SK-N-SH (cell line): Measurements from ENCODE around the gene LPIN1. TPM values are rescaled to one million over a fixed set of nuclear protein-coding genes. Genes with fewer than 3 reads are reported as not detected.

ENCODE experiments used
- CTCF ChIA-PET: fragments of 300-600, 350-600 bp; formaldehyde crosslinking; extraction: SDS; loops from one replicate; lab custom pipeline; 2021; lab: Yijun Ruan, JAX
- POLR2A ChIA-PET: fragments of 350-600 bp; sonication (Branson Sonifier 250); formaldehyde crosslinking; extraction: SDS; loops from one replicate; lab custom pipeline; 2020; ENCODE audit warnings: antibody characterized with exemption, inconsistent platforms; lab: Yijun Ruan, JAX
- DNase-seq: peaks from one replicate; pipeline ENCODE4 v3.0.0; 2012
- H2AFZ ChIP-seq: fragments of 200-600 bp; sonication (generic); 2 replicates; pipeline ENCODE4 v1.8.1; 2016; ENCODE audit warnings: antibody characterized with exemption, mild to moderate bottlenecking, low read depth
- H3F3A ChIP-seq: fragments of 200-600 bp; sonication (generic); replicated peaks from 2 replicates; pipeline ENCODE3; 2016; ENCODE audit warnings: antibody characterized with exemption, mild to moderate bottlenecking; ENCODE audit not compliant: insufficient read depth
- H3K27ac ChIP-seq, 2 experiments: fragments of 200-500 bp in 1 of 2; fragments of 200-600 bp in 1 of 2; sonication (Bioruptor generic) in 1 of 2; sonication (generic), shearing (Covaris generic) in 1 of 2; 2 replicates each; pipeline versions ENCODE4 v1.5.1 to v1.6.1; 2014 to 2016; ENCODE audit warnings: low read depth in 2 of 2, inconsistent platforms in 1 of 2, low read length in 1 of 2, mild to moderate bottlenecking in 1 of 2, mixed read lengths in 1 of 2
- H3K27me3 ChIP-seq: fragments of 200-600 bp; sonication (generic), shearing (Covaris generic); 2 replicates; pipeline ENCODE4 v1.6.1; 2016; ENCODE audit warnings: mixed run types; ENCODE audit not compliant: insufficient read depth
- H3K36me3 ChIP-seq, 2 experiments: fragments of 200-500 bp in 1 of 2; fragments of 200-600 bp in 1 of 2; sonication (Bioruptor generic) in 1 of 2; sonication (generic) in 1 of 2; replicated peaks in 1 of 2; 2 replicates each; pipeline versions ENCODE3 to v1.5.1; 2014 to 2016; ENCODE audit warnings: low read length in 1 of 2, mild to moderate bottlenecking in 1 of 2; ENCODE audit not compliant: insufficient read depth in 2 of 2, control insufficient read depth in 1 of 2
- H3K4me1 ChIP-seq, 2 experiments: fragments of 200-500 bp in 1 of 2; fragments of 200-600 bp in 1 of 2; sonication (Bioruptor generic) in 1 of 2; sonication (generic), shearing (Covaris generic) in 1 of 2; 2 replicates each; pipeline versions ENCODE4 v1.5.1 to v1.6.1; 2014 to 2016; ENCODE audit warnings: low read depth in 1 of 2, low read length in 1 of 2, mixed run types in 1 of 2; ENCODE audit not compliant: insufficient read depth in 2 of 2, control insufficient read depth in 1 of 2
- H3K4me2 ChIP-seq: fragments of 200-600 bp; sonication (generic), shearing (Covaris generic); 2 replicates; pipeline ENCODE4 v1.6.1; 2017; ENCODE audit warnings: mixed run types
- H3K4me3 ChIP-seq, 2 experiments: fragments of 200-500 bp in 1 of 2; fragments of 200-600 bp in 1 of 2; sonication (Bioruptor generic) in 1 of 2; sonication (generic), shearing (Covaris generic) in 1 of 2; 2 replicates each; pipeline versions ENCODE4 v1.5.1 to v1.8.1; 2014 to 2016; ENCODE audit warnings: low read depth in 2 of 2, inconsistent platforms in 1 of 2, low read length in 1 of 2, mild to moderate bottlenecking in 1 of 2, mixed read lengths in 1 of 2, moderate library complexity in 1 of 2
- H3K79me2 ChIP-seq: fragments of 200-600 bp; sonication (generic); 2 replicates; pipeline ENCODE4 v1.8.1; 2017; ENCODE audit warnings: mild to moderate bottlenecking; ENCODE audit not compliant: insufficient read depth
- H3K9ac ChIP-seq: fragments of 200-600 bp; sonication (generic); 2 replicates; pipeline ENCODE4 v1.6.1; 2017; ENCODE audit warnings: mixed run types
- H3K9me2 ChIP-seq: fragments of 200-600 bp; sonication (generic); 2 replicates; pipeline ENCODE4 v1.6.1; 2017; ENCODE audit warnings: mixed run types
- H3K9me3 ChIP-seq: fragments of 200-600 bp; sonication (generic); 2 replicates; pipeline ENCODE4 v1.6.1; 2017; ENCODE audit warnings: mixed run types, mild to moderate bottlenecking, moderate library complexity
- H4K20me1 ChIP-seq: fragments of 200-600 bp; sonication (generic); 2 replicates; pipeline ENCODE4 v1.6.1; 2017; ENCODE audit warnings: mild to moderate bottlenecking, mixed run types; ENCODE audit not compliant: insufficient read depth
- CHD2 ChIP-seq: fragments of 150-350 bp; IDR thresholded peaks from 2 replicates; pipeline ENCODE4 v1.6.1; 2018; ENCODE audit warnings: low read length; ENCODE audit not compliant: partially characterized antibody
- ELF1 ChIP-seq: IDR thresholded peaks from 2 replicates; pipeline ENCODE4 v1.4.0; 2012
- EP300 ChIP-seq, 2 experiments: IDR thresholded peaks; 2 replicates each; pipeline versions ENCODE4 v1.4.0 to v1.6.1; 2012; ENCODE audit warnings: borderline replicate concordance in 1 of 2, low read depth in 1 of 2, low read length in 1 of 2
- FOSL2 ChIP-seq: IDR thresholded peaks from 2 replicates; pipeline ENCODE4 v1.4.0; 2012; ENCODE audit warnings: low read depth, mild to moderate bottlenecking, moderate library complexity, borderline replicate concordance
- FOXM1 ChIP-seq: IDR thresholded peaks from 2 replicates; pipeline ENCODE4 v1.4.0; 2012; ENCODE audit warnings: low read depth, mild to moderate bottlenecking
- GABPA ChIP-seq: IDR thresholded peaks from 2 replicates; pipeline ENCODE4 v1.4.0; 2012; ENCODE audit warnings: low read depth, mild to moderate bottlenecking
- JUND ChIP-seq: IDR thresholded peaks from 2 replicates; pipeline ENCODE4 v1.4.0; 2012
- MAX ChIP-seq: IDR thresholded peaks from 2 replicates; pipeline ENCODE4 v1.4.0; 2012; ENCODE audit warnings: low read depth
- MEF2A ChIP-seq: IDR thresholded peaks from 2 replicates; pipeline ENCODE4 v1.4.0; 2012; ENCODE audit warnings: low read depth, borderline replicate concordance
- MXI1 ChIP-seq: IDR thresholded peaks from 2 replicates; pipeline ENCODE4 v1.6.1; 2012; ENCODE audit warnings: mild to moderate bottlenecking, low read depth, low read length, improper control_type of control experiment
- NFIC ChIP-seq: IDR thresholded peaks from 2 replicates; pipeline ENCODE4 v1.4.0; 2012; ENCODE audit warnings: borderline replicate concordance
- NRF1 ChIP-seq: IDR thresholded peaks from 2 replicates; pipeline ENCODE4 v1.6.1; 2012; ENCODE audit warnings: low read depth, mild to moderate bottlenecking, low read length
- RCOR1 ChIP-seq: fragments of 150-350 bp; IDR thresholded peaks from 2 replicates; pipeline ENCODE4 v1.6.1; 2017; ENCODE audit warnings: antibody characterized with exemption, low read length
- SMC3 ChIP-seq: IDR thresholded peaks from 2 replicates; pipeline ENCODE4 v1.6.1; 2012; ENCODE audit warnings: low read depth, low read length, improper control_type of control experiment
- TCF12 ChIP-seq: IDR thresholded peaks from 2 replicates; pipeline ENCODE4 v1.4.0; 2012
- USF1 ChIP-seq: IDR thresholded peaks from 2 replicates; pipeline ENCODE4 v1.4.0; 2012; ENCODE audit warnings: low read depth, borderline replicate concordance
- USF2 ChIP-seq: fragments of 150-350 bp; IDR thresholded peaks from 2 replicates; pipeline ENCODE4 v1.6.1; 2017; ENCODE audit warnings: antibody characterized with exemption, low read length, low read depth, borderline replicate concordance
- YY1 ChIP-seq: IDR thresholded peaks from 2 replicates; pipeline ENCODE4 v1.4.0; 2012; ENCODE audit warnings: low read depth, mild to moderate bottlenecking
- ZBTB33 ChIP-seq: IDR thresholded peaks from 2 replicates; pipeline ENCODE4 v1.4.0; 2012; ENCODE audit warnings: low read depth, borderline replicate concordance
- WGBS: methylation state at CpG from one replicate; pipeline ENCODE4 v1.1.6; 2017; ENCODE audit warnings: low lambda C conversion rate; 5-methylcytosine and 5-hydroxymethylcytosine counted together
- polyA plus RNA-seq, 3 experiments: library from polyadenylated mRNA; depleted of rRNA; stranded (reverse); fragments of >200 nt; gene quantifications; 2 replicates each; pipeline ENCODE4 v1.2.3, GENCODE V29; 2012

LPIN1 gene
- polyA plus RNA-seq, 1 of the 3 experiments (the other 2 are of a cell fraction), result 22.1 TPM

- Histone ChIP-seq H3K9me2 (no peaks in the 10 kb centered on the region), H3K4me3 (no peak overlapping the region), H3K9ac (no peak overlapping the region), H2AFZ (no peak overlapping the region), H3K27me3 (no peaks in the 10 kb centered on the region), H4K20me1 (no peaks in the 10 kb centered on the region)
- CTCF ChIA-PET, result interaction anchor here (0.6 kb wide), 1 partner anchor 9 kb away, joined by 3 read pairs; no protein-coding TSS in a partner anchor
- no peak for DNase-seq
- TF ChIP-seq MXI1, result no peak
- TF ChIP-seq CHD2, result no peak
- no peak for TF ChIP-seq FOSL2
- TF ChIP-seq TCF12, result no peak
- TF ChIP-seq, all 33 proteins: peak for 0
- H3K9me3 ChIP-seq, result no peaks in the 10 kb centered on the region
- no peak overlapping the region for H3K27ac ChIP-seq
- no peak overlapping the region for H3K4me2 ChIP-seq
- H3K79me2 ChIP-seq, result no peaks in the 10 kb centered on the region
- no peaks in the 10 kb centered on the region for H3F3A ChIP-seq
- 74% methylated on average over 5 of the region's 6 CpGs for WGBS
- POLR2A ChIA-PET, result no interaction called here
- H3K36me3 ChIP-seq, result no peaks in the 10 kb centered on the region
- no peaks in the 10 kb centered on the region for H3K4me1 ChIP-seq
These were observed 130.0 kb downstream of the LPIN1 start for GRCh38 chr2:11876436-11876835.

GRCh38 chr2:11876889-11877288 is 130.5 kb downstream of the LPIN1 start:
- Histone ChIP-seq H3K4me3 (no peak overlapping the region), H2AFZ (no peak overlapping the region), H3K79me2 (no peaks in the 10 kb centered on the region), H3K9ac (no peak overlapping the region), H3K27me3 (no peaks in the 10 kb centered on the region), H3F3A (no peaks in the 10 kb centered on the region), H4K20me1 (no peaks in the 10 kb centered on the region), H3K27ac (no peak overlapping the region), H3K4me1 (no peaks in the 10 kb centered on the region), H3K4me2 (no peak overlapping the region), H3K9me2 (no peaks in the 10 kb centered on the region), H3K9me3 (no peaks in the 10 kb centered on the region), H3K36me3 (no peaks in the 10 kb centered on the region)
- DNase-seq, result no peak
- CTCF ChIA-PET, result interaction anchor here (0.6 to 2.7 kb wide), 2 partner anchors 10 to 13 kb away, joined by 3 to 10 read pairs; no protein-coding TSS in a partner anchor
- 67% methylated on average over 5 of the region's 5 CpGs for WGBS
- TF ChIP-seq EP300 (IDR thresholded peaks at IDR 0.05; ENCODE audit: borderline replicate concordance in 1 of 2, low read depth in 1 of 2, low read length in 1 of 2), result no peak
- no peak for TF ChIP-seq USF1
- TF ChIP-seq SMC3, result no peak
- no peak for TF ChIP-seq YY1
- TF ChIP-seq RCOR1, result no peak
- TF ChIP-seq ZBTB33, result no peak
- no peak for TF ChIP-seq FOXM1
- no peak for TF ChIP-seq MAX
- TF ChIP-seq GABPA, result no peak
- no peak for TF ChIP-seq TCF12
- TF ChIP-seq JUND, result no peak
- TF ChIP-seq NRF1, result no peak
- no peak for TF ChIP-seq NFIC
- TF ChIP-seq MXI1, result no peak
- no peak for TF ChIP-seq USF2
- no peak for TF ChIP-seq ELF1
- no peak for TF ChIP-seq MEF2A
- POLR2A ChIA-PET, result no interaction called here
